ENCODE results near the gene PCLO.
A peak's percentile ranks its signal among the peaks of the same experiment; 100 is the strongest.

The PCLO gene

GRCh38 chr7:82808633-82809032 lies 354.1 kb downstream of the PCLO start:
- ATAC-seq: no peak
- Mint-ChIP-seq H3K4me1 (no peaks in the 10 kb centered on the region), H3K27ac (no peak overlapping the region), H3K9me3 (no peaks in the 10 kb centered on the region), H3K27me3 (no peaks in the 10 kb centered on the region), H3K4me3 (no peak overlapping the region)
- DNase-seq: no peak

GRCh38 chr7:82805527-82805960 lies 357.1 kb downstream of the PCLO start:
- no peak overlapping the region for H3K27ac Mint-ChIP-seq
- H3K4me3 Mint-ChIP-seq: no peak overlapping the region
- DNase-seq (no peak), ATAC-seq (no peak)
- H3K27me3 Mint-ChIP-seq: no peaks in the 10 kb centered on the region
- H3K4me1 Mint-ChIP-seq: no peaks in the 10 kb centered on the region
- no peaks in the 10 kb centered on the region for H3K9me3 Mint-ChIP-seq

GRCh38 chr7:82803411-82803810 lies 359.3 kb downstream of the PCLO start:
- Mint-ChIP-seq H3K9me3 (no peaks in the 10 kb centered on the region), H3K27ac (no peak overlapping the region), H3K4me1 (no peaks in the 10 kb centered on the region), H3K4me3 (no peak overlapping the region), H3K27me3 (no peaks in the 10 kb centered on the region)
- ATAC-seq: no peak
- DNase-seq: no peak

- H3K4me3 Mint-ChIP-seq: no peak overlapping the region
- DNase-seq (no peak), ATAC-seq (no peak)
- H3K27ac Mint-ChIP-seq: no peak overlapping the region
- no peaks in the 10 kb centered on the region for H3K27me3 Mint-ChIP-seq
- no peaks in the 10 kb centered on the region for H3K4me1 Mint-ChIP-seq
- peaks cover 0 to 5% of the 10 kb centered on the region in 2 donors for H3K9me3 Mint-ChIP-seq
These were observed 372.6 kb downstream of the PCLO start for GRCh38 chr7:82789883-82790609.

DNA sequence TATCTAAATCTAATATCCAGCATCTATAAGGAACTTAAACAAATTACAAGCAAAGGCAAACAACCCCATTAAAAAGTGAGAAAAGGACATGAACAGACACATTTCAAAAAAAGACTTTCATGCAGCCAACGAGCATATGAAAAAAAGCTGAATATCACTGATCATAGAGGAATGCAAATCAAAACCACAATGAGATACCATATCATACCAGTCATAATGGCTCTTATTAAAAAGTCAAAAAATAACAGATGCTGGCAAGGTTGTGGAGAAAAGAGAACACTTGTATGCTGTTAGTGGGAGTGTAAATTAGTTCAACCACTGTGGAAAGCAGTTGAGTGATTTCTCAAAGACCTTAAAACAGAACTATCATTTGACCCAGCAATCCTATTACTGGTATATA lies 384.7 kb downstream of the PCLO start:
- no peak overlapping the region for H3K4me3 Mint-ChIP-seq
- no peaks in the 10 kb centered on the region for H3K9me3 Mint-ChIP-seq
- H3K27me3 Mint-ChIP-seq: no peaks in the 10 kb centered on the region
- DNase-seq (no peak), ATAC-seq (no peak)
- H3K4me1 Mint-ChIP-seq: no peaks in the 10 kb centered on the region
- no peak overlapping the region for H3K27ac Mint-ChIP-seq

- Mint-ChIP-seq H3K27ac (no peak overlapping the region), H3K4me1 (no peaks in the 10 kb centered on the region), H3K27me3 (peaks cover 6% of the 10 kb centered on the region), H3K9me3 (peaks cover 0 to 7% of the 10 kb centered on the region in 2 donors), H3K4me3 (no peak overlapping the region)
- ATAC-seq (no peak), DNase-seq (no peak)
These were observed 399.8 kb downstream of the PCLO start for GRCh38 chr7:82762880-82763279.

DNA sequence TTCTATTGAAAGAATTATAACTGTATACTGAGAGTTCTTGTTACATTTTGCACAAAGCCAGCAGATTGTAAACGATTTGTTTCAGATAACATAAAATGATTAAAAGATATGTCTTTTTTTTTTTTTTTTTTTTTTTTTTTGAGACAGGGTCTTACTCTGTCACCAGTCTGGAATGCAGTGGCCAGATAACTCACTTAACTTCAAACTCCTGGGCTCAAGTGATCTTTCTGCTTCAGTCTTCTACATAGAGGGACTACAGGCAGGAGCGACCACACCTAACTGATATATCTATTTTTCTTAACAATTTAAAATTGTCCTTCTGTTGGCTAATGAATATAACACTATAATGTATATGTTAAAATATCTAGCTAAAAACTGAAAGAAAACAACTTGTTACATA lies 401.9 kb downstream of the PCLO start:
- H3K27me3 Mint-ChIP-seq: peaks cover 6% of the 10 kb centered on the region
- peaks cover 0 to 7% of the 10 kb centered on the region in 2 donors for H3K9me3 Mint-ChIP-seq
- no peak overlapping the region for H3K4me3 Mint-ChIP-seq
- no peak for DNase-seq
- H3K27ac Mint-ChIP-seq: no peak overlapping the region
- ATAC-seq: no peak
- no peaks in the 10 kb centered on the region for H3K4me1 Mint-ChIP-seq

DNA sequence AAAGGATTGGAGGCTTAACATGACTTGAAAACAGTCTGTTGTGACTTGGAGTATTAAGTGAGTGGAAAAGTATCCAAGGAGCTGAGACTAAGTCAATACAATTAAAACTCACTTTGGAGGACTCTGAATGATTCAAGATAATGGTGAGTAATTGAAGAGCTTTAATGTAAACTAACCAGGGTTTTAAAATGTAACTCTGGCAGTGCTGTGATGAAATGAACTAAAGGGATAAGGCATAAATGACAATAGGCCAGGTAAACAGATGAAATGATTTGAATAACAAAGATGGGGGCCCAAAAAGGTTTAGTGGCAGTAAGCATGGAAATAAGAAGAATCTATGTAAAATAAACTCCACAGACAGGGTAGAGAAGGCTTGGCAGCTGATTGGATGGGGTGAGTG lies 402.6 kb downstream of the PCLO start:
- DNase-seq (no peak), ATAC-seq (no peak)
- Mint-ChIP-seq H3K9me3 (peaks cover 0 to 7% of the 10 kb centered on the region in 2 donors), H3K27me3 (peaks cover 6% of the 10 kb centered on the region), H3K4me3 (no peak overlapping the region), H3K27ac (no peak overlapping the region), H3K4me1 (no peaks in the 10 kb centered on the region)

GRCh38 chr7:82755705-82756551 lies 406.8 kb downstream of the PCLO start:
- Mint-ChIP-seq H3K4me1 (no peaks in the 10 kb centered on the region), H3K27ac (no peak overlapping the region), H3K4me3 (no peak overlapping the region), H3K27me3 (peaks cover 6% of the 10 kb centered on the region), H3K9me3 (peaks cover 0 to 7% of the 10 kb centered on the region in 2 donors)
- DNase-seq (no peak), ATAC-seq (no peak)

- DNase-seq: no peak
- no peak overlapping the region for H3K27ac Mint-ChIP-seq
- H3K9me3 Mint-ChIP-seq: no peaks in the 10 kb centered on the region
- no peak for ATAC-seq
- no peaks in the 10 kb centered on the region for H3K4me1 Mint-ChIP-seq
- H3K4me3 Mint-ChIP-seq: no peak overlapping the region
- peaks cover 8% of the 10 kb centered on the region for H3K27me3 Mint-ChIP-seq
These were observed 412.7 kb downstream of the PCLO start for GRCh38 chr7:82750007-82750406.

GRCh38 chr7:82745820-82746219 lies 416.9 kb downstream of the PCLO start:
- no peak for DNase-seq
- H3K27me3 Mint-ChIP-seq: peaks cover 8% of the 10 kb centered on the region
- ATAC-seq: no peak
- H3K4me3 Mint-ChIP-seq: no peak overlapping the region
- H3K27ac Mint-ChIP-seq: no peak overlapping the region
- no peaks in the 10 kb centered on the region for H3K9me3 Mint-ChIP-seq
- H3K4me1 Mint-ChIP-seq: no peaks in the 10 kb centered on the region

GRCh38 chr7:82745117-82745516 lies 417.6 kb downstream of the PCLO start:
- Mint-ChIP-seq H3K4me1 (no peaks in the 10 kb centered on the region), H3K4me3 (no peak overlapping the region), H3K27ac (peak overlapping the region in 1 of 2 donors; percentile 11), H3K9me3 (no peaks in the 10 kb centered on the region), H3K27me3 (peaks cover 8% of the 10 kb centered on the region)
- ATAC-seq (no peak), DNase-seq (no peak)

- no peak for ATAC-seq
- H3K4me1 Mint-ChIP-seq: no peaks in the 10 kb centered on the region
- no peak for DNase-seq
- no peak overlapping the region for H3K27ac Mint-ChIP-seq
- no peaks in the 10 kb centered on the region for H3K27me3 Mint-ChIP-seq
- no peaks in the 10 kb centered on the region for H3K9me3 Mint-ChIP-seq
- H3K4me3 Mint-ChIP-seq: no peak overlapping the region
These were observed 420.5 kb downstream of the PCLO start for GRCh38 chr7:82742163-82742562.

DNA sequence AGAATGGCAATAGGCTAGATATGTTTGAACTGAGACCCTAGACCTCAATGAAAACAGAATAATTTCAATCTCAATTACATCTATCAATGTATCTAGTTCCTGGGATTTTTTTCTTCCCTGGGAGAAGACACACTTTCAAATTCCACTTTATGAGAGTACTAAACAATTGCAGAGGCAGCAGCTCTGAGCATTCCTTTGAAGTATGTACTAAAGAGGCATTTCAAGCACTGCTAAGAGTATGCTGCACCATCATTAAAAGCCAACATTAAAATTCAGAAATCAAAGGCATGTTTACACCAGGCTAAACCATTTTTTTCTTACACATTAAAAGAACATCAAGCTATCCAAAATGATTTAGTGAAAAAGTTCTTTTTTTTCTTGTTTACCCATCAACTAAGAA lies 421.2 kb downstream of the PCLO start:
- Mint-ChIP-seq H3K4me1 (no peaks in the 10 kb centered on the region), H3K9me3 (no peaks in the 10 kb centered on the region), H3K27me3 (no peaks in the 10 kb centered on the region), H3K27ac (no peak overlapping the region), H3K4me3 (no peak overlapping the region)
- ATAC-seq (no peak), DNase-seq (no peak)

DNA sequence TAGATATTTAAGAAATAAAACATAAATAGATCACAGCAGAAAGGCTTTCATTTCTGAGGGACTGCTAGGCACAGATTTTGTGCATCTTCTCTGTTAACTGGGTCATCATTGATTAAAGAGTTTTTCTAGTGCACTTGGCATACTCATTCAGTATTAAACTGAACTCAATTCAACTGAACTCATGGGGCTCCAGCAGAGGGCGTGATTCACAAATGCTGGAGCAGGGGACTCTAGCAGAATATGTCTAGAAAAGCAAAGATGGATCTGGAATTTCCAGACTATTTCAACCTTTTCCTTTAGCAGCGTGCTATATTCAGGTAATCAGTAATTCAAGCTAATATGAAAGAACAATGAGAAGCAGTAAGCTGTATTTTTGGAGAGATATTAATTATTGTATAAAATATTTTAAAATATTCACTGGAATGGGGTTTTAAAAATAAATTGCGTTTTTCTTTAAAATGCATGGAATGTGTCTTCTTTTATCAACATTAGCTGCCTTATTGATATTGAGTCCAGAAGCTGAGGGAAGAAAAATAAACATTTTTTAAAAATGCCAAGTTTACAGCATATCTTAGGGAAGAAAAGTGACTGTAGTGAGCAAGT lies 422.3 kb downstream of the PCLO start:
- H3K27me3 Mint-ChIP-seq: no peaks in the 10 kb centered on the region
- H3K4me3 Mint-ChIP-seq: no peak overlapping the region
- no peaks in the 10 kb centered on the region for H3K4me1 Mint-ChIP-seq
- H3K27ac Mint-ChIP-seq: no peak overlapping the region
- ATAC-seq (no peak), DNase-seq (no peak)
- H3K9me3 Mint-ChIP-seq: no peaks in the 10 kb centered on the region

- DNase-seq (no peak), ATAC-seq (no peak)
- H3K4me1 Mint-ChIP-seq: no peaks in the 10 kb centered on the region
- no peak overlapping the region for H3K27ac Mint-ChIP-seq
- no peak overlapping the region for H3K4me3 Mint-ChIP-seq
- no peaks in the 10 kb centered on the region for H3K9me3 Mint-ChIP-seq
- no peaks in the 10 kb centered on the region for H3K27me3 Mint-ChIP-seq
These were observed 426.1 kb downstream of the PCLO start for GRCh38 chr7:82736633-82737032.

All from stimulated activated naive CD8-positive, alpha-beta T cell treated with anti-CD3 and anti-CD28 coated beads, Interleukin-15, amount 100 ng/mL, for 72 hours (primary cell).